Measurements from ENCODE around the gene SMOC2.

GRCh38 chr6:168650671-168651111, 209.7 kb downstream of the SMOC2 start:
- TF ChIP-seq CTCF (IDR thresholded peaks at IDR 0.05): no peak
- no peak for TF ChIP-seq EZH2 (IDR thresholded peaks at IDR 0.05; ENCODE audit: borderline replicate concordance, insufficient read depth, low read depth, low read length, poor library complexity, severe bottlenecking)

Data from B cell (primary cell).